Measurements from ENCODE around the gene DNAJC18. TPM values are rescaled to one million over a fixed set of nuclear protein-coding genes. Genes with fewer than 3 reads are reported as not detected.
A peak's percentile ranks its signal among the peaks of the same experiment; 100 is the strongest.
"Not testable (repeated sequence)": the region's sequence is repeated elsewhere in the genome, so short reads cannot be mapped to it uniquely, and the experiment has no call there.

Gene DNAJC18
- total and polyA plus RNA-seq, 2 donors, result 8.6 to 16.2 TPM

DNA sequence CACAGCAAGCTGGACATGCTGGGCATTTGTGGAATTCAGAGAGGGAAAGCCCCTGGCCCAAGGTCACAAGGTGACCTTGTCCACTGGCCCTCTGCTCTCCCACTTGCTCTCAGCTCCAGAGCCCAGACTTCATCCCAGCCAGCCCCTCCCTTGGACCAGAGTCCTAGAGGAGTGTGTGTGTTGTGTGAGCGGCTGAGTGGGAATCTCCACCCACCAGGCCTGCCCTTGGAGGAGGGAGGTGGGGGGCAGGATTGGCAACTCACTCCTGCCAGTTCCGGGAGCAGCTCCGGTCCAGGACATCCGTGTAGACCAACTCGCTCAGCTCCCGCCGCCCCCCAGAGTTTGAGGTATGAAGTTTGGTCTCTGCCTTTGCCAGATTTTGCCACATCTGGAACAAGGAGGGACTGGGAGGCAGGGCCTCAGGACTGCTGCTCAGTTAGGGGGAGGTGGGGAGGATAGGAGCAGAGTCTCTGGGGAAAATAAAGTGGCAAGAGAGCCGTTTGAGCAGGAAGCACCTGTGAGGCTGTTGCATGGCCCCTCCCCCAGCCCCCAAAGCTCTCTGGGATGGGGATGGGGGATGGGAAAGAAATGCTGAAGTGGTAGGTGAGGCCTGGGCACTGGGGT, 51.0 kb downstream of the DNAJC18 start:
- no peak for DNase-seq (ENCODE audit: extremely low spot score)
- no peaks in the 10 kb centered on the region for H3K36me3 ChIP-seq (ENCODE audit: insufficient read depth)
- no peak overlapping the region for H3K27ac ChIP-seq (ENCODE audit: low read depth)
- WGBS, result 40% methylated on average over 8 of the region's 8 CpGs
- H3K4me3 ChIP-seq (ENCODE audit: low read depth, low read length), result no peak overlapping the region
- peaks cover 3% of the 10 kb centered on the region for H3K4me1 ChIP-seq (ENCODE audit: insufficient read depth)

DNA sequence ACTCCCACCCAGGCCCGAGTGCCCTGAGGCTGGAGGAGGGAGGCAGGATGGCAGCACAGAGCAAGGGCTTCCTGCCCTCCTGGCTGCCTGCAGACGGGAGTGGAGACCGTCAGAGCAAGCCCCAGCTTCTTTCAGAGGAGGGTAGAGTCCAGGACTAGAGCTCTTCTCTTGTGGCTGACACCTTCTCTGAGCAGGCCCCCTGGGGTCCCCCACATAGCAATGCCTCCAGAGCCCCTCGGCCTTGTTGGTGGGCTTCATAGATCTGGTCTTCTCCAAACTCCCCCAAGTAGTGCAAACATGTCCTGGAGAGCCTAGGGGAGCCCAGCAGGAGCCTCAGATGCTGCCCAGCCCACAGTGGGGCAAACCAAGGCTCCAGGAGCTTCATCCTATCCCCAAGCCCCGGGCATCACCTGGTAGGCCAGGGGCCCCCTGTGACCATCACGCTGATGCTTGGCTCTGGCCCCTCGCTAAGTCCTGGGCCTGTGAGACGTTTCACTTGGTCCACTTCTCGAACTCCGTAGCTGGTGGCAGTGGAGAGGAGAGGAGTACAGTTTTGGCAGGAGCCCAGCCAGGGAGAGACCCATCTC, 51.6 kb downstream of the DNAJC18 start:
- peaks cover 3% of the 10 kb centered on the region for H3K4me1 ChIP-seq (ENCODE audit: insufficient read depth)

DNA sequence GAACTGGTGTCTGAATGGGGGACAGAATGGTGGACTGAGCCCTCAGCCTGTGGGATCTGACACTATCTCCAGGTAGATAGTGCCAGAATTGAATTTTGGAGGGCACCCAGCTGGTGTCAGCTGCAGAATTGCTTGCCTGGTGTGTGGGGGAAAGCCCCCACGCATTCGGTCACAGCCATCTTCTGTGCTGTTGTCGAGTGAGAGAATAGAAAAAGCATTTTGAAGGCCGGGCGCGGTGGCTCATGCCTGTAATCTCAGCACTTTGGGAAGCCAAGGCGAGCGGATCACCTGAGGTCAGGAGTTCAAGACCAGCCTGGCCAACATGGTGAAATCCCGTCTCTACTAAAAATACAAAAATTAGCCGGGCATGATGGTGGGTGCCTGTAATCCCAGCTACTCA, 52.4 kb downstream of the DNAJC18 start:
- 98% methylated on average over 10 of the region's 10 CpGs for WGBS
- H3K4me3 ChIP-seq (ENCODE audit: low read depth, low read length), result not testable (repeated sequence)

More for the DNA sequence above, 51.6 kb downstream of the DNAJC18 start:
- Histone ChIP-seq H3K4me3 (ENCODE audit: low read depth, low read length) (no peak overlapping the region), H3K36me3 (ENCODE audit: insufficient read depth) (no peaks in the 10 kb centered on the region), H3K27ac (ENCODE audit: low read depth) (no peak overlapping the region)
- WGBS, result 78% methylated on average over 10 of the region's 10 CpGs
- no peak for DNase-seq (ENCODE audit: extremely low spot score)

DNA sequence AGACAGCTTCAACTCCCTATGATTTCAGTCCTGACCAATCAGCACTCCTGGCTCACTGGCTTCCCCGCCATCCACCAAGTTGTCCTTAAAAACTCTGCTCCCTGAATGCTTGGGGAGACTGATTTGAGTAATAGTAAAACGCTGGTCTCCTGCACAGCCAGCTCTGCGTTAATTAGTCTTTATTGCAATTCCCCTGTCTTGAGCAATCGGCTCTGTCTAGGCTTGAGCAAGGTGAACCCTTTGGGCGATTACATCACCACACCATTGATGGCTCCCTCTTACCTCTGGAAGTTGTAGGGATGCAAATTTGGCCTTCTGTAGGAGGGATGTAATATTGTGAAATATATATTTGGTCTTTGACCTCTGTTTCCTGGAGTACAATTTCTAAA, 53.3 kb downstream of the DNAJC18 start:
- 85% methylated on average over 5 of the region's 5 CpGs for WGBS

More for the DNA sequence above, 52.4 kb downstream of the DNAJC18 start:
- H3K4me1 ChIP-seq (ENCODE audit: insufficient read depth); DNase-seq (ENCODE audit: extremely low spot score); H3K36me3 ChIP-seq (ENCODE audit: insufficient read depth); H3K27ac ChIP-seq (ENCODE audit: low read depth): not testable (repeated sequence)

DNA sequence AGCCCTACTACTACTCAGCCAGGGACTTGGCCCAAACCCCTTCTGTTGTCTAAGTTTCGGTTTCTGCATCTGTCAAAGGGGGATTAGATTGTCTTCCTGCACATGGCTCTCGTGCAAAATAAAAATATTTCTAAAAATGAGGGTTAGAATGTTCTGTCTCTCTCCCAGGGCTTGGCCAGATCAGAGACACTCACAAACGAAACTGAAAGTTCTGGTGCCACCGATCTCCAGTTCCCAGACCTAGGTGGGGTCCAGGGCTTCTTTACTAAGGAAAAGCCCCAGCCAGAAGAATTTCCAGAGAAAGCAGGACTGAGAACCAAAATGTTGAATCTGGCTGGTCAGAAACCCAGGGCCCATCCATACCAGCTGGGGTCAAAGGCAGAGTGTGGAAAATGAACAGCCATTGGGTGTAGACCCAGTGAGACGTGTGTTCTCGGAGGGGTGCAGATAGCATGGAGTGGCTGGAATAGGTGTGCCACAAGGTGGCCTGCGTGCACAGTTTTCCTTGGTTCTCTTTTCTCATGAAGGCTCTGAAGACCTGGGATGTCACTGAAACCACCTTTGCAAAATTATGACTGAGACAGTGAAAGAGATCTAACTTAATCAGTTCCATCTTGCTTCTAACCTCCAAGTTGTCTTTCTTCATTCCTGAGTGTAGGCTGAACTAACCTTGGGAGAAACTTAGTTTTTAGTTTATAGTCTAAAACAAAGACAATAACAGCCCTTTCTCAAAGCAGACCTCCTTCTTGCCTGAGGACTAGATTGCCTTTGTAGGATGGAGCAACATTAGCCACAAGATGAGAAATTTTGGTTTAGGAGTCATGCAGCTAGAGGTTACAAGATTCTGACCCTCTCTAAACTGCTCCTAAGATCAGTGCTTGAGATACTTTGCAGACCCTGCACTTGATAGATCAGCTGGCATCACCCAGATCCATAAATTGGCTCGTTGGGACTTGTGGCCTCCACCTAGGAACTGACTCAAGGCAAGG, 54.0 kb downstream of the DNAJC18 start:
- Histone ChIP-seq H3K4me1 (ENCODE audit: insufficient read depth) (no peaks in the 10 kb centered on the region), H3K27ac (ENCODE audit: low read depth) (peak overlapping the region; percentile 81), H3K4me3 (ENCODE audit: low read depth, low read length) (peak overlapping the region; percentile 28), H3K36me3 (ENCODE audit: insufficient read depth) (no peaks in the 10 kb centered on the region)
- 37% methylated on average over 8 of the region's 8 CpGs for WGBS
- DNase-seq (ENCODE audit: extremely low spot score), result no peak

More for the DNA sequence above, 53.3 kb downstream of the DNAJC18 start:
- no peak overlapping the region for H3K4me3 ChIP-seq (ENCODE audit: low read depth, low read length)
- H3K27ac ChIP-seq (ENCODE audit: low read depth), result no peak overlapping the region
- no peaks in the 10 kb centered on the region for H3K36me3 ChIP-seq (ENCODE audit: insufficient read depth)
- no peak for DNase-seq (ENCODE audit: extremely low spot score)
- H3K4me1 ChIP-seq (ENCODE audit: insufficient read depth), result no peaks in the 10 kb centered on the region

DNA sequence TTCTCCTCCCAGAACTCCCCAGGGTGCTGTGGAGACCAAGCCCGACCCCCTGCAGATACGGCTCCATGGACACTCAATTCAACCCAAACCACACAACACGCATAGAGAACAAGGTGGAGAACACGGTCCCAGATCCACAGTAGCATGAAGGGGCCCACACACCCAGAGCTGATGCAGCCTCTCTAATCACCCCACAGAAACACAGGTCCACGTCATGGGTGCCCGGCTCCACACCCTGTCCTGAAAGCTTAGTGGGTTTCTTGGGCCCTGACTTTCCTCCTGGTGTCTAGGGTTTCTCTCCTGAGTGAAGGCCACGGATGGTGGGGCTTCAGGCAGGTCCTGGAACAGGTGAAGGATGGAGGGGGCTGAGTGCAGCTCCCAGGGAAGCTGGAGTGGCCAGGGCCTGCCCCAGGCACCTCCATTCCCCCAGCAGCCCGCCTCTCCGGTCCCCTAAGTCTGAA, 54.7 kb downstream of the DNAJC18 start:
- Histone ChIP-seq H3K27ac (ENCODE audit: low read depth) (peak overlapping the region; percentile 81), H3K4me3 (ENCODE audit: low read depth, low read length) (peak overlapping the region; percentile 28), H3K4me1 (ENCODE audit: insufficient read depth) (no peaks in the 10 kb centered on the region), H3K36me3 (ENCODE audit: insufficient read depth) (no peaks in the 10 kb centered on the region)
- no peak for DNase-seq (ENCODE audit: extremely low spot score)
- WGBS, result 74% methylated on average over 9 of the region's 9 CpGs

DNA sequence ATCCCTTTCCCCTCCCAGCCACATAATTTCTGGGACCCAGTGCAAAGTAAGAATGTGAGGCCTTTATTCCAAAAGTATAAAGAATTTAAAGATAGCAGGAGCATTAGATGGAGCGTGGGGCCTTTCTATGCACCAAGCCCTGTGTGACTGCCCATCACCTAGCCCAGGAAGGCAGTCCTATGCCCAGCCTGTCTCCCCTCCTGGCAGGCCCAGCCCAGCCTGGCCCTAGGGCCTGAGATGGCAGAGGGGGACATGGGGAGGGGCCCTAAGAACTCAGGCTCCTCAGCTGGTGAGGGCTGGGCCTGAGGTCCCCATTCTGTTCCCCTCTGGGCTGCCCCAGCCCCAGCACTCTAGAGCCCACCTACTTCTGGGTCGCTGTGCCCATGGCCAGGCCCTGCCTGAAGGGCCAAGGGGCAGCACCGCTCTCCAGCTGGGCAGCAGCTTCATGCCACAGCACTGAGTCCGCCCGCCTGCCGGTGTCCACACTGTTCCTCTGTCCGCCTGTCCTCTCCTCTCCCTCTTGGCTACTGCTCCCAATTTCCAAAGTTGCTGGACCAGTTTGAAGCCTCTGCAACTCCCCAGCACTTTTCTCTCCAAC, 55.2 kb downstream of the DNAJC18 start:
- no peaks in the 10 kb centered on the region for H3K36me3 ChIP-seq (ENCODE audit: insufficient read depth)
- WGBS, result 86% methylated on average over 7 of the region's 7 CpGs
- H3K4me1 ChIP-seq (ENCODE audit: insufficient read depth), result no peaks in the 10 kb centered on the region
- no peak overlapping the region for H3K4me3 ChIP-seq (ENCODE audit: low read depth, low read length)
- no peak for DNase-seq (ENCODE audit: extremely low spot score)
- no peak overlapping the region for H3K27ac ChIP-seq (ENCODE audit: low read depth)

DNA sequence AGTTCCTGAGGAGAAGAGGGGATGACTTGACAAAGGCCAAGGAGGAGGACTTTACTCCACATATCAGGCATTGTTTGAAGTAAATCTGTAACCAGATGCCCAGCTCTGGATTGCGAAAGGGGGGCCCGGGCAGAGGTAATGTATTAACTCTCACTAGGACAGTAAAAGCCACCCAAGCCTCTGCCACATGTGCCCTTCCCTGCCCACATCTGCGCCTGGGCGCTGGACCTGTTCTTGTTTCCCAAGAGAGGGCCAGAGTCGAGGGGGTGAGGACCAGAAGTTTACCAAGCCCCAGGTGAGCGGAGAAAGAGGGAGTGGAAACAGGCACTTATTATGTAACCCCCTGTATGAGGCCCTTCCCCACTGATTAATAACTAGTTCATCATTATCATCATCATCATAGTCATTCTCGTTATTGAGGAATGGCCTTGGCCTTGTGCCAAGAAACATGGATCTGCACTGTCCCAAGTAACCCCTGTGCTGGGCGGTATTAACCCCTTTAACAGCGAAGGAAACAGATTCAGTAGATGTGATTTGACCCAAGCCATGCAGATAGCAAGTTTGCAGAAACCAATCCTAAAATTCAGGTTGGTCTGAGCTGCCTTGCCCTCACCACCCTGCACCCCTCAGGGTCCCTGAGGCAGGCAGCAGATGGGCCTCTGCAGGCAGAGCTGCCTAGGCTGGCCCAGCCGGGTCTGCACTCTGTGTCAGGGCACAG, 55.9 kb downstream of the DNAJC18 start, which contains the start of gene SLC23A1:
Gene SLC23A1 (minus strand): TSS at position 23 of the 718 bp plus-strand sequence. CDS start 44 bp downstream, outside the sequence.
- no peak within 1 kb of the TSS for H3K4me3 ChIP-seq (ENCODE audit: low read depth, low read length)
- no peak for DNase-seq (ENCODE audit: extremely low spot score)
- no peaks in the 10 kb centered on the region for H3K36me3 ChIP-seq (ENCODE audit: insufficient read depth)
- no peak within 1 kb of the TSS for H3K27ac ChIP-seq (ENCODE audit: low read depth)
- H3K4me1 ChIP-seq (ENCODE audit: insufficient read depth), result no peaks in the 10 kb centered on the region
- 73% methylated on average over 10 of the region's 10 CpGs for WGBS

DNA sequence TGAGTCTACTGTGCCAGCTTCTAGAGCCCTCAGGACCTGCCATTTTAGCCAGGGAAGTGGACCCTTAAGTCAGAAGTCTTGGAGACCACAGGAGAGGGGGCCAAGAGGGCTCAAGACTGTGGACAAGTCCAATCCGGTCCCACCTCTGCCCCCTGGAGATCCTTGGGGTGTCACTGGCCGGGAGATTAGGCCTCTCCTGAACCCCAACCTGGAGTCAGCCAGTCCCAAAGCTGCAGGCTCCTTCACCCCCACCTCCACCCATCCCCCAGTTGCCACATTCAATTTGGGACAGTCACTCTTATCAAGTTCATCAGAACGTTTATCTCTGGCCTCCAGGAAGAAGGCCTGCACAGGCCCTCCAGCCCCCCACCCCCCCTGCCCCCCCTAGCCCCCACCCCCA, 56.5 kb downstream of the DNAJC18 start:
- H3K4me1 ChIP-seq (ENCODE audit: insufficient read depth), result no peaks in the 10 kb centered on the region
- 64% methylated on average over 3 of the region's 3 CpGs for WGBS
- DNase-seq (ENCODE audit: extremely low spot score), result no peak
- H3K27ac ChIP-seq (ENCODE audit: low read depth), result no peak overlapping the region
- no peak overlapping the region for H3K4me3 ChIP-seq (ENCODE audit: low read depth, low read length)
- no peaks in the 10 kb centered on the region for H3K36me3 ChIP-seq (ENCODE audit: insufficient read depth)

DNA sequence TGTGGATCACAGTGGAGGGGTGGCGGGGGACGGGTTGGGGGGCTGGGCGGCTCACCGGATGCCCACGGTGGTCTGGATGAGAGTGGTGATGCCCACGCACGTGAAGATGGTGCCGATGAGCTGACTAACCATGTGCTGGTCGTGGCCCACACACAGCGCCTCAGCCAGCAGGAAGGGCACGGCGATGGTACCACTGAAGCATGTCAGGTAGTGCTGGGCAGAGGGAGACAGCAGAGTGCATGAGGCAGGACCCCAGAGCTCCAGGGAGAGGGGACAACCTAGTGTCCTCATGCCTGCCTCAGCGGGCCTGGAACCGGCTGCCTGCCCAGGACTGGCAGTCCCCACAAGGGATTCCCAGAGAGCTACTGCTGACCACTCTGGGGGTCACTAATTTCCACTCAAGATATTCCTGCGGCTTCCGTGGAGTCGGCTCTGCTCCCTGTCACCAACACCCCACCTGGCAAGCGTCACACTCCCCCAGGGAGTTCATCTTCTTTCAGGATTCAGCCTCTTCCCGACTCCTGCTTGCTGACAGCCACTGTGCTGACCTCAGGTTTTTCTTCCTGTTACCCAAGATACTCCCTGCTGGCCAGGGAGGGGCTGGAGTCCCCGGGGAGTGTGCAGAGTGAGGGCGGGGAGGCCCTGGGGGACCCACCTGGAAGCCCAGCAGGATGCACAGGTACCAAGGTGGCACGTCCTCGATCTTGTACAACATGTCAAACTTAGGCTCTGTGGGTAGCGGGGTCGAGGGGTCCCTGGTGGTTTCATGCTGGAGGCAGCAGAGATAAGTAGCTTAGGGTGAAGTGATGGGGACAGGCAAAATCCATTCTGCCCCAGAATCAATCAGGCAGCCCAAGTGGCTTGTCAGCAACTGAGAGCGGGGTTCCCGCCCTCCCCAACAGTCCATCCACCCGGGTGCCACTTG, 57.2 kb downstream of the DNAJC18 start:
- DNase-seq (ENCODE audit: extremely low spot score), result no peak
- H3K4me1 ChIP-seq (ENCODE audit: insufficient read depth), result no peaks in the 10 kb centered on the region
- H3K36me3 ChIP-seq (ENCODE audit: insufficient read depth), result no peaks in the 10 kb centered on the region
- H3K4me3 ChIP-seq (ENCODE audit: low read depth, low read length), result no peak overlapping the region
- 88% methylated on average over 28 of the region's 28 CpGs for WGBS
- H3K27ac ChIP-seq (ENCODE audit: low read depth), result no peak overlapping the region

DNA sequence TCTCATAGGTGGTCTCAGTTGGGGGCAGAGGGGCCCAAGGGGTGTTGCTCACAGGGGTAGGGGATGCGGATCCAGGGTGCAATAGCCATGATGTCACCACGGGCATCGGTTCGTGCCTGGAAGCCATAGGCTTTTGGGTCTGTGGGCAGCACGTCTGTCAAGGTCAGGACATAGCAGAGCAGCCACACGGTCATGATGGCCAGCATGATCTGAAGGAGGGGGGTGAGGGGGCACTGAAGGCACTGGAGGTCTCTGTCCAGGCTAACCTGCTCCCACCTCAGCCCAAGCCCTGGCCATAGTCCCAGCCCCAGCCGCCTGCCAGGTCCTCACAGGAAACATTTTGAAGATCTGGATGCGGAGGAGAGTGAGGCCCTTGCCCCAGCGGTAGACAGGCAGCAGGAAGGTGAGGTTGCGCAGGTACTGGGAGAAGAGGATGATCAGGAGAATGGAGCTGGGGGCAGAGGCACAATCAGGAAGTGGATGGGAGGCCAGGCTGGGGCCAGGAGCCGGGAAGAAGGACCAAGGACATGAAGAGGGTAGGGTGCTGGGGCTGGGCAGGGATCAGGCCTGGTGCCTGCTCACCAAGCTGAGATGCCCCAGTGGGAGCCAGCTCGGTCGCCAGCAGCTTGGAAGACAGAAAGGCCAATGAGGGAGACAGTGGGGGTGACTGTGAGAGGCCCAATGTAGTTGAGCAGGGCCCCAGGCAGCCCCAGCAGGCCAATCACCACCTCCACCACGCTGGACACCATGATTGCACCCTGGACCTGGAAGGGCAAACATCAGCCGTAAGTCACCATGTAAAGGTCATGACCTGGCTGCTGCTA, 59.5 kb downstream of the DNAJC18 start:
- DNase-seq (ENCODE audit: extremely low spot score), result no peak
- H3K4me1 ChIP-seq (ENCODE audit: insufficient read depth), result no peaks in the 10 kb centered on the region
- WGBS, result 88% methylated on average over 15 of the region's 15 CpGs
- H3K36me3 ChIP-seq (ENCODE audit: insufficient read depth), result no peaks in the 10 kb centered on the region
- no peak overlapping the region for H3K27ac ChIP-seq (ENCODE audit: low read depth)
- H3K4me3 ChIP-seq (ENCODE audit: low read depth, low read length), result no peak overlapping the region
